Liver (tissue), 3 donors: ENCODE measurements around the gene ELP5.

Experiments
- ATF3 ChIP-seq: IDR thresholded peaks from 2 replicates; pipeline ENCODE4 v1.6.1; 2016; ENCODE audit warnings: antibody characterized with exemption
- CTCF ChIP-seq: fragments of 150-350 bp; IDR thresholded peaks from 2 replicates; pipeline ENCODE4 v1.5.1; 2017; ENCODE audit warnings: improper control_type of control experiment, low read depth, low read length; ENCODE audit not compliant: missing input control
- MAX ChIP-seq: IDR thresholded peaks from 2 replicates; pipeline ENCODE4 v1.6.1; 2016; ENCODE audit warnings: antibody characterized with exemption
- RAD21 ChIP-seq, 2 donors: IDR thresholded peaks; 2 replicates each; pipeline ENCODE4 v1.6.1; 2016; ENCODE audit warnings: antibody characterized with exemption in 2 of 2, mild to moderate bottlenecking in 2 of 2
- REST ChIP-seq: IDR thresholded peaks from 2 replicates; pipeline ENCODE4 v1.6.1; 2016; ENCODE audit warnings: antibody characterized with exemption, mild to moderate bottlenecking
- SP1 ChIP-seq: IDR thresholded peaks from 2 replicates; pipeline ENCODE4 v1.6.1; 2018; ENCODE audit warnings: antibody characterized with exemption, mild to moderate bottlenecking
- TAF1 ChIP-seq: conservative IDR thresholded peaks from 2 replicates; pipeline ENCODE4 v1.6.1; 2016; ENCODE audit warnings: antibody characterized with exemption, mild to moderate bottlenecking
- YY1 ChIP-seq: IDR thresholded peaks from 2 replicates; pipeline ENCODE4 v1.6.1; 2016; ENCODE audit warnings: antibody characterized with exemption, mild to moderate bottlenecking
- donor health status: healthy.
- donor health status: healthy.

- TF ChIP-seq REST: no peak
- TF ChIP-seq CTCF: no peak
- TF ChIP-seq ATF3: no peak
- TF ChIP-seq YY1: no peak
- no peak for TF ChIP-seq MAX
- TF ChIP-seq TAF1: no peak
- TF ChIP-seq SP1: no peak
- TF ChIP-seq RAD21 (IDR thresholded peaks at IDR 0.05): no peak
Measured at GRCh38 chr17:7261379-7262191, 9.6 kb downstream of the ELP5 start.
